HepG2 (cell line): ENCODE data around the gene SMC1B. TPM values are rescaled to one million over a fixed set of nuclear protein-coding genes. Genes with fewer than 3 reads are reported as not detected.

ENCODE experiments used
- ATAC-seq: fragments of 200-7000 bp; cut with Tn5 transposase; 3 replicates; pipeline ENCODE4 v1.9.1; 2020; ENCODE audit warnings: mild to moderate bottlenecking, moderate library complexity
- BruUV-seq: library from RNA; stranded (reverse); fragments of 400-500 nt; replicated peaks from 2 replicates; lab custom pipeline; 2021; lab: Mats Ljungman, UMichigan
- CTCF ChIA-PET: fragments of 300-600 bp; formaldehyde crosslinking; extraction: SDS; loops from one replicate; lab custom pipeline; 2021; ENCODE audit warnings: low total read pairs, inconsistent platforms, low intra/inter-chr PET ratio; lab: Yijun Ruan, JAX
- POLR2A ChIA-PET: fragments of 350-600 bp; sonication (Branson Sonifier 250); formaldehyde crosslinking; loops from one replicate; lab custom pipeline; 2020; ENCODE audit warnings: antibody characterized with exemption, inconsistent platforms; lab: Yijun Ruan, JAX
- DNase-seq: peaks from one replicate; pipeline ENCODE4 v3.0.0-alpha.2; 2015; ENCODE audit warnings: low spot score
- FAIRE-seq: peaks from 3 replicates; lab custom pipeline; 2011; peaks lifted over from hg19 to GRCh38; lab: Jason Lieb, UNC
- H2AFZ ChIP-seq: one replicate; pipeline ENCODE4 v1.6.1; 2011; ENCODE audit warnings: low read length, inconsistent platforms
- H3K27ac ChIP-seq: fragments of 300-600 bp; 3 replicates; pipeline ENCODE4 v1.8.0; 2011; ENCODE audit warnings: mixed run types, mild to moderate bottlenecking, mixed read lengths, low read length, inconsistent platforms; ENCODE audit not compliant: insufficient read depth; ENCODE audit errors: extremely low read length
- H3K27me3 ChIP-seq, 2 experiments: fragments of 200-600 bp in 1 of 2; 2 replicates in 1 of 2; 3 replicates in 1 of 2; pipeline versions ENCODE4 v1.6.0 to v1.8.0; 2011; ENCODE audit warnings: low read length in 2 of 2, mild to moderate bottlenecking in 2 of 2, moderate library complexity in 2 of 2, inconsistent platforms in 1 of 2; ENCODE audit not compliant: insufficient read depth in 2 of 2, control insufficient read depth in 1 of 2
- H3K36me3 ChIP-seq, 2 experiments: fragments of 200-600 bp in 1 of 2; replicated peaks in 1 of 2; 2 replicates in 1 of 2; 3 replicates in 1 of 2; pipeline versions ENCODE4 v1.5.1 to v1.8.0; 2011; ENCODE audit warnings: low read length in 2 of 2, inconsistent platforms in 1 of 2; ENCODE audit not compliant: insufficient read depth in 2 of 2, control insufficient read depth in 1 of 2
- H3K4me1 ChIP-seq: 2 replicates; pipeline ENCODE4 v1.5.1; 2012; ENCODE audit warnings: low read length, inconsistent platforms; ENCODE audit not compliant: insufficient read depth
- H3K4me2 ChIP-seq: 2 replicates; pipeline ENCODE4 v1.6.0; 2011; ENCODE audit warnings: low read depth, low read length, inconsistent platforms
- H3K4me3 ChIP-seq, 3 experiments: fragments of 200-600 bp in 1 of 3; sonication (generic), shearing (Covaris generic) in 1 of 3; replicated peaks in 1 of 3; 2 replicates each; pipeline ENCODE4 v1.5.1; 2011 to 2016; ENCODE audit warnings: low read length in 3 of 3, inconsistent platforms in 2 of 3, low read depth in 2 of 3, mild to moderate bottlenecking in 2 of 3, control low read depth in 1 of 3, mixed read lengths in 1 of 3; ENCODE audit not compliant: insufficient read depth in 1 of 3
- H3K79me2 ChIP-seq: one replicate; pipeline ENCODE4 v1.6.1; 2011; ENCODE audit warnings: low read length, inconsistent platforms; ENCODE audit not compliant: insufficient read depth
- H3K9ac ChIP-seq: 2 replicates; pipeline ENCODE4 v1.6.0; 2011; ENCODE audit warnings: mild to moderate bottlenecking, low read depth, low read length, inconsistent platforms; ENCODE audit not compliant: insufficient read depth
- H3K9me3 ChIP-seq: 2 replicates; pipeline ENCODE4 v1.5.1; 2012; ENCODE audit warnings: mild to moderate bottlenecking, low read length
- H4K20me1 ChIP-seq: 2 replicates; pipeline ENCODE4 v1.6.0; 2011; ENCODE audit warnings: inconsistent platforms, mild to moderate bottlenecking, low read length, moderate library complexity; ENCODE audit not compliant: insufficient read depth
- EEA1 ChIP-seq: sonication (generic); formaldehyde crosslinking; IDR thresholded peaks from 2 replicates; pipeline ENCODE4 v1.5.1; 2020; ENCODE audit warnings: mild to moderate bottlenecking, missing genetic modification reagents, borderline replicate concordance
- PCBP2 ChIP-seq: fragments of 200-400 bp; formaldehyde crosslinking; optimal IDR thresholded peaks from 2 replicates; pipeline ENCODE3; 2018; ENCODE audit warnings: low read length, low read depth; ENCODE audit not compliant: poor library complexity, severe bottlenecking
- ZNF264 ChIP-seq: sonication (generic); formaldehyde crosslinking; IDR thresholded peaks from 2 replicates; pipeline ENCODE4 v1.4.0; 2020; ENCODE audit warnings: missing genetic modification reagents
- ZNF274 ChIP-seq: sonication (generic); formaldehyde crosslinking; IDR thresholded peaks from 2 replicates; pipeline ENCODE4 v1.5.1; 2020; ENCODE audit warnings: mild to moderate bottlenecking, missing genetic modification reagents
- ZNF292 ChIP-seq: sonication (generic); formaldehyde crosslinking; IDR thresholded peaks from 2 replicates; pipeline ENCODE4 v1.8.1; 2022; ENCODE audit warnings: mild to moderate bottlenecking, low read depth, missing genetic modification reagents, borderline replicate concordance
- ZNF44 ChIP-seq: sonication (generic); formaldehyde crosslinking; IDR thresholded peaks from 2 replicates; pipeline ENCODE4 v1.5.1; 2020; ENCODE audit warnings: mild to moderate bottlenecking, missing genetic modification reagents
- WGBS: methylation state at CpG from one replicate; pipeline ENCODE4 v1.1.6; 2017; ENCODE audit warnings: low lambda C conversion rate; 5-methylcytosine and 5-hydroxymethylcytosine counted together
- in situ Hi-C: cut with HindIII; loops from 2 replicates; pipeline ENCODE4 v1.10.0; 2017; ENCODE audit warnings: low pct_unique_long_range_greater_than_20kb; ENCODE audit not compliant: extremely low pct_ligation_motif_present
- intact Hi-C: fragments of 100-400 bp; cut with micrococcal nuclease; formaldehyde crosslinking; loops from one replicate; pipeline ENCODE4 v1.10.0; 2022; ENCODE audit not compliant: unreplicated experiment
- polyA plus RNA-seq, 8 experiments: library from polyadenylated mRNA; depleted of rRNA in 3 of 8; stranded (reverse) in 7 of 8; unstranded in 1 of 8; fragments of >200 nt; fragmentation: Illumina TruSeq in 4 of 8; extraction: Trizol in 4 of 8; gene quantifications; 2 replicates each; pipeline versions ENCODE4 v1.2.1 to v1.2.3, GENCODE V29; 2011 to 2016; ENCODE audit warnings: low read depth in 4 of 8, missing spikeins in 1 of 8, mixed read lengths in 1 of 8; ENCODE audit not compliant: insufficient read depth in 1 of 8
- total RNA-seq, 5 experiments: library from RNA; depleted of rRNA; stranded (reverse); fragments of >200 nt; fragmentation: Illumina TruSeq; extraction: Trizol; gene quantifications; 2 replicates each; pipeline ENCODE4 v1.2.3, GENCODE V29; 2016; ENCODE audit warnings: low read depth in 1 of 5
- TF ChIP-seq, protein P1 (sequence below): sonication (generic); formaldehyde crosslinking; IDR thresholded peaks from 2 replicates; pipeline ENCODE4 v1.5.0; 2020; ENCODE audit warnings: missing genetic modification reagents

Gene SMC1B
- total and polyA plus RNA-seq, 2 of the 13 experiments (the other 11 are each of a cell fraction or from before 2014, with no cell fraction given), result not detected

DNA sequence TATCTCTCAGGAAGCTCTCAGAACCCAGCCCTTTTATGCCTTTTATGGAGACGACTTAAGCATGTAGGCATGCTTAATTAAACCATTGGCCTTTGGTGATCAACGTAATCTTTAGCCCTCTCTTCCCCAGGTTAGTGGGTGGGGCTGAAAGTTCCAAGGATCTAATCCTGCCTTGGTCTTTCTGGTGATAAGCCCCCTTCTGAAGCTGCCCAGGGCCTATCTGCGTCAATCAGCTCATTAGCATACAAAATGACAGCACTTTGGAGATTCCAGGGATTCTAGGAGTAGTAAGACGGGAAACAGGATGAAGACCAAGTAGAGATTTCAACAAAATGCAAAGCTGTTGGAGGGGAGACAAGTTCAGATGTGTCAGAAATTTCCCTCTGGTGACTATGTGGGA, 100.5 kb downstream of the SMC1B start (continued):
- TF ChIP-seq ZNF274 (no peak), EEA1 (CRISPR knock-in tag) (no peak)
- TF ChIP-seq, all 625 proteins: peak for 0

DNA sequence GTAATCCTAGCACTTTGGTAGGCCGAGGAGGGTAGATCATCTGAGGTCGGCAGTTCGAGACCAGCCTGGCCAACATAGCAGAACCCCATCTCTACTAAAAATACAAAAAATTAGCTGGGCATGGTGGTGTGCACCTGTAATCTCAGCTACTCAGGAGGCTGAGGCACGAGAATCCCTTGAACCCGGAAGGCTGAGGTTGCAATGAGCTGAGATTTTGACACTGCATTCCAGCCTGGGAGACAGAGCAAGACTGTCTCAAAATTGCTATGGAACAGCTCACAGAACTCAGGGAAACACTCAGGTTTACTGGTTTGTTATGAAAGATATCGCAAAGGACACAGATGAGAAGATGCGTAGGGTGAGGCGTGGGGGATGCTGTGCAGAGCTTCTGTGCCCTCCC, 101.0 kb downstream of the SMC1B start:
- ATAC-seq (no peak), FAIRE-seq (no peak)
- Histone ChIP-seq H3K4me3 (no peak overlapping the region), H3K4me2 (no peak overlapping the region), H3K9me3 (no peaks in the 10 kb centered on the region), H3K36me3 (peaks cover 2 to 10% of the 10 kb centered on the region in 2 experiments; a peak in 1 of 5 replicates), H4K20me1 (peaks cover 23% of the 10 kb centered on the region)
- WGBS, result 87% methylated on average over 8 of the region's 8 CpGs
- POLR2A ChIA-PET, result interaction anchor here (6.7 kb wide), 1 partner anchor 38 kb away, joined by 56 read pairs; no protein-coding TSS in a partner anchor
- TF ChIP-seq ZNF292 (CRISPR knock-in tag), result no peak
- no peak for TF ChIP-seq ZNF44 (CRISPR knock-in tag)
- TF ChIP-seq, protein P1, sequence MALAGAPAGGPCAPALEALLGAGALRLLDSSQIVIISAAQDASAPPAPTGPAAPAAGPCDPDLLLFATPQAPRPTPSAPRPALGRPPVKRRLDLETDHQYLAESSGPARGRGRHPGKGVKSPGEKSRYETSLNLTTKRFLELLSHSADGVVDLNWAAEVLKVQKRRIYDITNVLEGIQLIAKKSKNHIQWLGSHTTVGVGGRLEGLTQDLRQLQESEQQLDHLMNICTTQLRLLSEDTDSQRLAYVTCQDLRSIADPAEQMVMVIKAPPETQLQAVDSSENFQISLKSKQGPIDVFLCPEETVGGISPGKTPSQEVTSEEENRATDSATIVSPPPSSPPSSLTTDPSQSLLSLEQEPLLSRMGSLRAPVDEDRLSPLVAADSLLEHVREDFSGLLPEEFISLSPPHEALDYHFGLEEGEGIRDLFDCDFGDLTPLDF (CRISPR knock-in tag), result no peak
- no peak for TF ChIP-seq ZNF264 (CRISPR knock-in tag)
- no peak for TF ChIP-seq PCBP2
- TF ChIP-seq, all 625 proteins: peak for 0
- H3K4me1 ChIP-seq, result peaks cover 81% of the 10 kb centered on the region
- no TSS peak for BruUV-seq
- intact Hi-C loops, result no loop called here
- no peak overlapping the region for H2AFZ ChIP-seq
- no peak overlapping the region for H3K27ac ChIP-seq
- in situ Hi-C loops, result no loop called here
- no peaks in the 10 kb centered on the region for H3K27me3 ChIP-seq
- H3K79me2 ChIP-seq, result peaks cover 73% of the 10 kb centered on the region
- H3K9ac ChIP-seq, result no peak overlapping the region
- DNase-seq, result no peak
- CTCF ChIA-PET, result no interaction called here
